Stimulated activated CD8-positive, alpha-beta memory T cell treated with anti-CD3 and anti-CD28 coated beads, Interleukin-4, amount 100 ng/mL, for 1 hour (primary cell): Measurements from ENCODE around the gene CDC25B.

Source experiments
- DNase-seq, 2 donors: peaks; one replicate each; pipeline ENCODE4 v3.0.0-alpha.2; 2020; ENCODE audit warnings: low read depth in 2 of 2, low spot score in 1 of 2

The CDC25B gene

GRCh38 chr20:3802524-3803239 lies 6.6 kb downstream of the CDC25B start:
- DNase-seq: no peak

GRCh38 chr20:3803289-3803688 lies 7.2 kb downstream of the CDC25B start:
- no peak for DNase-seq

DNA sequence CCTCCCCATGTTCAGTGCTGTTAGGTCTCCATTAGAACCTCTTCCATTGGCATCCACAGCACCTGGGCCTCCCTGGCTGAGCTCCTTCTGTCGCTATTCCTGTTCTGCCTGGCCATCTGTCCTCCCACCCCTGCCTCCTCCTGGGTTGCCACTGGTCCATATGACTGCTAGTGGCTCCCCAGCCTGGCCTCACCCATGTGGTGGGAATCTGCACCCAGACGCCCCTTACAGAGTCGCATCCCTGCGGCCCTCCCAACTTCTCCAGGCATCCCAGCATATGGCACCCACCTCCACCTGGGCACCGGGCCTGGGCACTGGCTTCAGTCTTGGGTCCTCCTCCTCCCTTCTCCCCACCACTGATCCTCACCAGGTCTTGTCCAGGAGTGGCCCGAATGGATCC lies 7.7 kb downstream of the CDC25B start:
- DNase-seq: no peak

- no peak for DNase-seq
These were observed 8.2 kb downstream of the CDC25B start for GRCh38 chr20:3804254-3804751.

GRCh38 chr20:3804781-3805180 lies 8.7 kb downstream of the CDC25B start:
- DNase-seq: no peak

GRCh38 chr20:3808544-3808943 lies 12.4 kb downstream of the CDC25B start:
- DNase-seq: no peak

DNA sequence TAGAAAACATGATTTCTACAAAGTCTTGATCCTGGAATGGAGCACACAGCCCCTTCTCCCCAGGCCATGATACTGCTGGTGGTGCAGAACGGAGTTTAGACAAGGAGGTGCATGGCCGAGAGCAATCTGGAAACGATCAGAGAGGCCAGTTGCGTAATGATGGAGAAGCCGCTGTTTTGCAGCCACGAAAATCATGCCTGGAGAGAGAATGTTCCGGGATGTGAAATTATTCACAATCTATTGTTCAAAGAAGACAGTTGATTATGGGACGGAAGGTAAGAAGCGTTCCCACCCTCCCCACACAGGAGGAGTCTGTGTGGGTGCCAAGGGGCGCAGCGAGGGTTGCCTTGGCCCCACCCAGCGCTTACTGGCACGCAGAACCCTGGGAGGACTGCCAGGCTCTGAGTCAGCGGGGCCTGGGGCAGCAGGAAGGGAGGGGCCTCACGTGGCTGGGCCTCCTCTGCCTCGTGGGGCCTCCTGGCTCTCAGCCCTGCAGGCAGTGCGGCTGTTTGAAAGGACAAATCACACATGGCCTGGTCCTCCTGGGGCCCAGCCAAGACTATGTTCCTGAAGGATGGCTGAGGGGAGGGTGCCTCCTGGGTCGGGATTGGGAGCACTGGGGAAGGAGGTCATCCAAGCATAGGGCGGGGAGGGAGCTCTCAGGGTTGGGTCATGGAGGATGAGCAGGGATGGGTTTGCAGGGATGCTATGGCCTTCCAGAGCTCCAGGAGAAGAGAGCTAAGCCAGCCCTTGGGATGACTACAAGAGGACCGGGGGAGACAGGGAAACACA lies 15.6 kb downstream of the CDC25B start:
- peak; percentile 60 to 87 for DNase-seq

- DNase-seq: no peak
These were observed 16.2 kb downstream of the CDC25B start for GRCh38 chr20:3812259-3812681.

GRCh38 chr20:3812975-3813847 lies 17.1 kb downstream of the CDC25B start:
- no peak for DNase-seq

- DNase-seq: no peak
These were observed 17.9 kb downstream of the CDC25B start for GRCh38 chr20:3813848-3814581.

DNA sequence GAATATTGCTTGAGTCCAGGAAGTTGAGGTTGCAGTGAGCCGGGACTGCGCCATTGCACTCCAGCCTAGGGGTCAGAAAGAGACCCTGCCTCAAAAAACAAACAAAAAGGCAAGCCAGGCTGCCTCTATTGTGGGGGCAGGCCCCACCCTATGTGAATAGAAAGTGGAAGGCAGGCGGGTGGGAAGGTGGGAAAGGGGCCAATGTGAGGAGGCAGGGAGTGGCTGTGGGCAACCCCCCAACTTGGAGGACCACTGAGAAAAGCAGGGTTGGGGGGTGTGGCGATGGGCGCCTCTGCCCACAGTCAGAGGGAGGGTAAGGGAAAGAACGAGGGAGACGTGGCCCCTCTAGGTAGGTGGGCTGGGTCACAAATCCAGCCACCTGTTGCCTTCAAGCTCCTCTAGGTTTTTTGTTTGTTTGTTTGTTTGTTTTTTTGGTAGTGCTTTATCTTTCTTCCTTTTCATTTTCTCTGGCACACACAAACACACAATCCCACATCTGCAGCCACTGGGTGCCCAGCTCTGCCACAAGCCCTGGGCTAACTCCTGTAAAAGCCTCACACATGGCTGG lies 18.9 kb downstream of the CDC25B start:
- no peak for DNase-seq

- DNase-seq: no peak
These were observed 19.7 kb downstream of the CDC25B start for GRCh38 chr20:3815703-3816315.

- no peak for DNase-seq
These were observed 22.3 kb downstream of the CDC25B start for GRCh38 chr20:3818155-3819151.

DNA sequence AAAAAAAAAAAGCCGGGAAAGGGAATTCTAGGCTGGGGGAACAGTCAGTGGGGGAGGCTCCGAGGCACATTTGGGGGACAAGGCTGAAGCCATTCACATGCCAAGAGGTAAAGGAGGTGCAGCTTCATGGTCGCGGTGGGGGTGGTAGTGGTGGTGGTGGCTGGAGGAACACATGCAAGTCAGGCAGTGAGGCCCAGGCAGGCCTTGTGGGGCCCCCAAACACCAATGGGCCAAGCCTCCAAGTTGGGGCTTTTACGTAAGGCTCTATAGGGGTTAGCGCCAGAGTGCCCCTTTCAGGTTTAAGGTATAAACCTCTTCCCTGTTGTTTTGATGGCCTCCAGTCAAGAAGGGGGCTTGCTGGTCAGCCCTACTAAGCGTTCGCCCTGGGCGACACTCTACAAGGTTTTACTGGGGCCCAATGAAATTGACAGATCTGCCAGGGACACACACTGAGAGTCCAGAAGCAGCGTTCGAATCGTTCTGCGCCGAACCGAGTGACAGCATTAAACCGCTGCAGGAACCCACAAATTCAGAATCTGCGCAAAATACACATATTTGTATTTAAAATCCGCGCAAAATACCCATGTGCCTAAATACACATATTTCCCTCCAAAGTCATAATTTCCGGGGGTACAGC lies 23.4 kb downstream of the CDC25B start:
- no peak for DNase-seq

GRCh38 chr20:3820048-3820900 lies 24.2 kb downstream of the CDC25B start, which contains the start of gene AP5S1:
Gene AP5S1 (plus strand): TSS chr20:3820547. CDS start chr20:3822118, 1,571 bp downstream.
- DNase-seq: peak; percentile 83 to 86

- DNase-seq: no peak
These were observed 25.0 kb downstream of the CDC25B start for GRCh38 chr20:3820901-3821727.
